Esophagus muscularis mucosa (tissue), 4 donors: ENCODE data around the gene NEDD8. TPM values are rescaled to one million over a fixed set of nuclear protein-coding genes. Genes with fewer than 3 reads are reported as not detected.

Experiments used
- DNase-seq: peaks from one replicate; pipeline ENCODE4 v3.0.0-alpha.2; 2017; ENCODE audit errors: extremely low spot score
- H3K27ac ChIP-seq, 4 donors: fragments of 200-600 bp; sonication (generic); replicated peaks in 1 of 4; 1 replicate in 3 of 4; 2 replicates in 1 of 4; pipeline ENCODE4 v1.5.1; 2016 to 2019; ENCODE audit warnings: mild to moderate bottlenecking in 1 of 4
- H3K27me3 ChIP-seq, 4 donors: fragments of 200-600 bp; sonication (generic); one replicate each; pipeline versions ENCODE4 v1.5.1 to v1.6.0; 2016 to 2019
- H3K36me3 ChIP-seq, 4 donors: fragments of 200-600 bp; sonication (generic); one replicate each; pipeline ENCODE4 v1.5.1; 2016 to 2019
- H3K4me1 ChIP-seq, 4 donors: fragments of 200-600 bp; sonication (generic); one replicate each; pipeline ENCODE4 v1.5.1; 2016 to 2019
- H3K4me3 ChIP-seq, 4 donors: fragments of 200-600 bp; sonication (generic); 1 replicate in 2 of 4; 2 replicates in 2 of 4; pipeline ENCODE4 v1.5.1; 2016 to 2019; ENCODE audit warnings: mild to moderate bottlenecking in 4 of 4, moderate library complexity in 1 of 4
- H3K9me3 ChIP-seq, 4 donors: fragments of 200-600 bp; sonication (generic); 1 replicate in 3 of 4; 2 replicates in 1 of 4; pipeline ENCODE4 v1.5.1; 2016 to 2019
- EP300 ChIP-seq: sonication (generic); formaldehyde crosslinking; IDR thresholded peaks from one replicate; pipeline ENCODE4 v1.6.1; 2017; ENCODE audit warnings: antibody characterized with exemption
- POLR2AphosphoS5 ChIP-seq, 2 donors: sonication (generic); formaldehyde crosslinking; IDR thresholded peaks; one replicate each; pipeline ENCODE4 v1.6.1; 2017; ENCODE audit warnings: antibody characterized with exemption in 2 of 2
- WGBS: methylation state at CpG from one replicate; pipeline ENCODE4 v1.1.5; 2018; 5-methylcytosine and 5-hydroxymethylcytosine counted together
- intact Hi-C: fragments of 100-400 bp; cut with DNase I; formaldehyde crosslinking; loops from one replicate; pipeline ENCODE4 v1.15.1; 2023
- small RNA-seq, 3 donors: library from RNA; depleted of rRNA; stranded (forward); fragments of <200 nt; gene quantifications; one replicate each; pipeline ENCODE3, GENCODE V24; 2016
- total RNA-seq, 4 donors: library from RNA; depleted of rRNA; stranded (reverse); fragments of >200 nt; gene quantifications; one replicate each; pipeline versions ENCODE4 v1.1.0 to v1.2.1, GENCODE V29; 2016
- TF ChIP-seq, protein P1 (sequence below), 3 experiments: fragments of 200-600 bp in 2 of 3; fragments of 450-650 bp in 1 of 3; sonication (generic) in 2 of 3; IDR thresholded peaks; one replicate each; pipeline ENCODE4 v1.5.1; 2017 to 2019; ENCODE audit warnings: antibody characterized with exemption in 3 of 3, mild to moderate bottlenecking in 2 of 3, moderate library complexity in 1 of 3

NEDD8 gene
- total RNA-seq, 4 donors from 2014 or later = 117 to 152 (median 131) TPM

DNA sequence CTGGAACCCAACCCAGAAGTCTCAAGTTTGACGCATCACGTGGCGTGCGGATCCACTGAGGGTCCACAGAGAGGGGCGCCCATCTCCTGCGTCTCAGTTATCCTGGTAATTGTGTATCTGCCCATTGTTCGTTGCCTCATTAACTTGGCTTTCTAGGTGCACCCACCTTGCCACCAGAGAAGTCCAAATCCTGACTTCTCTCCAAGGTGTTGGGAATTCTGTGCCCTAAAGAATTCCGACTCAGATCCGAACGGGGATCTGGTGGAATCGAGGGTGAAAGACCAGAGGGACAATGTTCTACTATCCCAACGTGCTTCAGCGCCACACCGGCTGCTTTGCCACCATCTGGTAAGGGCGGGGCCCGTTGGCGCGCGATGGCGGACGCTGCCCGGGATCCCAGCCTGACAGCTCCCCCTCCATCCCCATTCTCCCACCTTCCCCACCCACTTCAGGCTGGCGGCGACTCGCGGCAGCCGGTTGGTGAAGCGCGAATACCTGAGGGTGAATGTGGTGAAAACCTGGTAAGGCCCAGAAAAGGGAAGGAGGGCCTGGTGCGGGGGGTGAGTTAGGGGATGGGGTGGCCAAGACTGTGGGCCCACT lies 59.8 kb downstream of the NEDD8 start:
- peak overlapping the region; percentile 40 to 75 (median 59) for H3K27ac ChIP-seq
- WGBS = 41% methylated on average over 21 of the region's 30 CpGs
- intact Hi-C loops = no loop called here
- peaks cover 7 to 45% (median 36%) of the 10 kb centered on the region in 4 donors for H3K36me3 ChIP-seq
- H3K4me3 ChIP-seq = peak overlapping the region; percentile 49 to 58 (median 52)
- peaks cover 7 to 22% (median 20%) of the 10 kb centered on the region in 4 donors for H3K4me1 ChIP-seq
- no peaks in the 10 kb centered on the region for H3K27me3 ChIP-seq
- DNase-seq = no peak
- TF ChIP-seq, protein P1, sequence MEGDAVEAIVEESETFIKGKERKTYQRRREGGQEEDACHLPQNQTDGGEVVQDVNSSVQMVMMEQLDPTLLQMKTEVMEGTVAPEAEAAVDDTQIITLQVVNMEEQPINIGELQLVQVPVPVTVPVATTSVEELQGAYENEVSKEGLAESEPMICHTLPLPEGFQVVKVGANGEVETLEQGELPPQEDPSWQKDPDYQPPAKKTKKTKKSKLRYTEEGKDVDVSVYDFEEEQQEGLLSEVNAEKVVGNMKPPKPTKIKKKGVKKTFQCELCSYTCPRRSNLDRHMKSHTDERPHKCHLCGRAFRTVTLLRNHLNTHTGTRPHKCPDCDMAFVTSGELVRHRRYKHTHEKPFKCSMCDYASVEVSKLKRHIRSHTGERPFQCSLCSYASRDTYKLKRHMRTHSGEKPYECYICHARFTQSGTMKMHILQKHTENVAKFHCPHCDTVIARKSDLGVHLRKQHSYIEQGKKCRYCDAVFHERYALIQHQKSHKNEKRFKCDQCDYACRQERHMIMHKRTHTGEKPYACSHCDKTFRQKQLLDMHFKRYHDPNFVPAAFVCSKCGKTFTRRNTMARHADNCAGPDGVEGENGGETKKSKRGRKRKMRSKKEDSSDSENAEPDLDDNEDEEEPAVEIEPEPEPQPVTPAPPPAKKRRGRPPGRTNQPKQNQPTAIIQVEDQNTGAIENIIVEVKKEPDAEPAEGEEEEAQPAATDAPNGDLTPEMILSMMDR (IDR thresholded peaks at IDR 0.05) = no peak
- no peak for TF ChIP-seq EP300
- no peaks in the 10 kb centered on the region for H3K9me3 ChIP-seq

DNA sequence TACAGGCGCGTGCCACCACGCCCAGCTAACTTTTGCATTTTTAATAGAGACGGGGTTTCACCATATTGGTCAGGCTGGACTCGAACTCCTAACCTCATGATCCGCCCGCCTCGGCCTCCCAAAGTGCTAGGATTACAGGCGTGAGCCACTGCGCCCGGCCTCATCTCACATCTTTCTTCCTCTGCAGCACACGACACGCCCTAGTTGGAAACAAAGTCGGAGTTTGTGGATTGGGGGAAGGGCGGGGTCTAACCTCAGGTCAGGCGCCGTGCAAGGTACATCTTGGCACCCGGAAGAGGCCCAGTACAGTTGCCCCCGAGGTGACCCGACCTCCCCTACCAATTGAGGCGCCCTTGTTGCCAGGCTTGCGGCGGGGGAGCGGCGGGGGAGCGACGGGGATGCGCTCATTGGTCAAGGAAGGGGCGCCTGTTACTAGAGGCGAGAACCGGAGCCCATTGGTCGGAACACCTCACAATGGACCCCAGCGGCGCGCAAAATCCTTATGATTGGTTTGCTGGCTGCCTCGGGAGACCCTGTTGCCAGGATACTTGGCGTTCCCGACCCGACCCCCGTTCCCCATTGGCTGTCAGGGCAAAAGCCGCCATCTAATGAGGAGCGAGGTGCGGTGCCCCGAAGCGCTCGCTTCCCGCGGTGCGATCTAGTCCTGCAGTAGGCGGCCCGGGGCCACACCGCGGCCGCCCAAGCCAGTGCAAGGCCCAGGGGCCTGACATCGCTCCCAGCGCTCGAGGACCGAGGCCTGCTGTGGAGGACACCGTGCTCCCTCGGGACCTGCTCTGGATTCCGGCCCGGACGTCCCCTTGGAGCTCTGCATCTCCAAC lies 60.5 kb downstream of the NEDD8 start, which contains the start of gene REC8:
Gene REC8, plus strand, starts transcription at position 659 of the 839 bp plus-strand sequence. CDS start 473 bp downstream, outside the sequence.
- Histone ChIP-seq H3K4me3 (peak within 1 kb of the TSS; percentile 49 to 58 (median 52)), H3K27ac (peak within 1 kb of the TSS; percentile 40 to 75 (median 59)), H3K36me3 (peaks cover 15 to 45% (median 36%) of the 10 kb centered on the region in 4 donors), H3K27me3 (no peaks in the 10 kb centered on the region), H3K9me3 (no peaks in the 10 kb centered on the region), H3K4me1 (peaks cover 7 to 22% (median 20%) of the 10 kb centered on the region in 4 donors)
- 39% methylated on average over 11 of the region's 63 CpGs for whole genome bisulfite sequencing
- intact Hi-C loops = no loop called here
- peak; percentile 95 for DNase-seq
- TF ChIP-seq EP300 (no peak), POLR2AphosphoS5 (IDR thresholded peaks at IDR 0.05) (peak; percentile 14 to 32)

DNA sequence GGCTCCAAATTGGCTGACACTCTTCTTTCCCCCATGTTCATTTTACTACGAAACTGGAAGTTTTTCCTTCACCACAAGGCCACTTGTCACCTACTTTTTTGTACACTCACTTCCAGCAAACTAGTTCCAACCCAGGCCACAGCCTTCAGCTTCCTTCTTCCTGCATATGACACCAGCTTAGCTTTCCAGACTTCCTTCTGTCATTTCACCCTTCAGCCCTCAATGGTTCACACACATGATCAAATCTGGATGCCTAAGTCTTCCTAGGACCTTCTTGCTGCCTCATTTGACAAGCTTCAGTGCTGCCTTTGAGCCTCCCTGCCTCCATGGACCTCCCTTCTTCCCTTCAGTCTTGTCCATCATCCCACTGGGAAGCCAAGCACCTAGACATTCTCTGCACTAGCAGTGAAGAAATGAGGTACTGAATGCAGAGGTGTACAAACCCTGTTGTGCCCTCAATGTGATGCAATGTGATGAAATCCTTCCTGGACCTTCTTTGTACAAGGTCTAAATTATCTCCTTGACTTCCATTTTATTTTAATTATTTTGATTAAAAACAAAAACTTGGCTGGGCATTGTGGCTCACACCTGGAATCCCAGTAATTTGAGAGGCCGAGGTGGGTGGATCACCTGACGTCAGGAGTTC lies 64.6 kb downstream of the NEDD8 start:
- intact Hi-C loops = no loop called here
- Histone ChIP-seq H3K36me3 (peaks cover 53 to 72% (median 61%) of the 10 kb centered on the region in 4 donors), H3K4me1 (peaks cover 19 to 47% (median 35%) of the 10 kb centered on the region in 4 donors), H3K27me3 (no peaks in the 10 kb centered on the region), H3K4me3 (no peak overlapping the region), H3K9me3 (no peaks in the 10 kb centered on the region), H3K27ac (no peak overlapping the region)
- TF ChIP-seq POLR2AphosphoS5 (IDR thresholded peaks at IDR 0.05) = no peak
- no peak for DNase-seq
- WGBS = 84% methylated on average over 3 of the region's 3 CpGs

Small RNA genes within 50 kb of the gene (small RNA-seq; reads per million reads assigned to genes)
- gene AL136295.4 (0 reads per million in 3 donors), gene CHMP4A (0 reads per million in 3 donors), gene IPO4 (0 to 0.34 (median 0) reads per million in 3 donors), gene MDP1 (0 reads per million in 3 donors)

Other genes starting within 250 kb of the NEDD8 start
- 10 to 100 TPM in 3 of 4 donors, 1 to 10 TPM in 1; 9.4 to 23.9 (median 21.1) TPM for gene DHRS4L2, start 243.4 kb downstream of the NEDD8 start, total RNA-seq
- under 1 TPM in 2 of 4 donors, not detected in 2; 0.17 to 0.29 TPM for gene CARMIL3, start 180.4 kb downstream of the NEDD8 start, total RNA-seq
- gene CPNE6, start 160.8 kb downstream of the NEDD8 start, total RNA-seq = under 1 TPM in 3 of 4 donors, not detected in 1; 0.26 to 0.34 (median 0.33) TPM
- 10 to 100 TPM in 3 of 4 donors, 1 to 10 TPM in 1; 9.1 to 20.7 (median 12.5) TPM for gene PCK2, start 138.1 kb downstream of the NEDD8 start, total RNA-seq
- gene DCAF11, start 117.6 kb downstream of the NEDD8 start, total RNA-seq = 10 to 100 TPM; 56.0 to 74.9 (median 66.8) TPM
- gene NRL, start 117.4 kb downstream of the NEDD8 start, total RNA-seq = 1 to 10 TPM; 1.8 to 3.3 (median 3.0) TPM
- gene FITM1, start 101.7 kb downstream of the NEDD8 start, total RNA-seq = under 1 TPM in 3 of 4 donors, not detected in 1; 0.34 to 0.83 (median 0.52) TPM
- gene PSME1, start 96.2 kb downstream of the NEDD8 start, total RNA-seq = 100 to 1,000 TPM; 129 to 158 (median 143) TPM
- gene EMC9, start 90.8 kb downstream of the NEDD8 start, total RNA-seq = 10 to 100 TPM in 3 of 4 donors, 1 to 10 TPM in 1; 8.8 to 14.4 (median 12.2) TPM
- gene PSME2, start 85.8 kb downstream of the NEDD8 start, total RNA-seq = 10 to 100 TPM; 32.8 to 64.3 (median 42.6) TPM
- 10 to 100 TPM; 21.7 to 33.3 (median 26.8) TPM for gene RNF31, start 84.9 kb downstream of the NEDD8 start, total RNA-seq
- gene IRF9, start 71.1 kb downstream of the NEDD8 start, total RNA-seq = 10 to 100 TPM; 39.5 to 78.3 (median 63.2) TPM
- gene REC8, start 60.3 kb downstream of the NEDD8 start, total RNA-seq = 1 to 10 TPM; 4.6 to 5.9 (median 5.0) TPM
- gene IPO4, start 43.6 kb downstream of the NEDD8 start, total RNA-seq = 10 to 100 TPM; 12.9 to 41.6 (median 25.2) TPM
- gene TM9SF1, start 36.9 kb downstream of the NEDD8 start, total RNA-seq = 10 to 100 TPM; 27.0 to 44.6 (median 43.8) TPM
- under 1 TPM in 2 of 4 donors, not detected in 2; 0.57 to 0.58 TPM for gene TSSK4, start 26.7 kb downstream of the NEDD8 start, total RNA-seq
- gene CHMP4A, start 18.9 kb downstream of the NEDD8 start, total RNA-seq = 100 to 1,000 TPM in 2 of 4 donors, 10 to 100 TPM in 2; 75.4 to 135 (median 94.9) TPM
- gene MDP1, start 16.3 kb downstream of the NEDD8 start, total RNA-seq = 10 to 100 TPM; 11.1 to 17.5 (median 14.4) TPM
- 10 to 100 TPM; 43.1 to 53.4 (median 50.5) TPM for gene GMPR2, start 562 bp upstream of the NEDD8 start, total RNA-seq
- 10 to 100 TPM; 49.4 to 89.0 (median 81.0) TPM for gene TINF2, start 10.3 kb upstream of the NEDD8 start, total RNA-seq
- gene TGM1, start 30.8 kb upstream of the NEDD8 start, total RNA-seq = 1 to 10 TPM in 2 of 4 donors, under 1 TPM in 2; 0.52 to 3.3 (median 1.6) TPM
- gene RABGGTA, start 39.2 kb upstream of the NEDD8 start, total RNA-seq = 10 to 100 TPM; 14.6 to 27.8 (median 20.3) TPM
- 10 to 100 TPM; 13.9 to 22.4 (median 19.2) TPM for gene DHRS1, start 67.4 kb upstream of the NEDD8 start, total RNA-seq
- gene NOP9, start 67.5 kb upstream of the NEDD8 start, total RNA-seq = 10 to 100 TPM; 16.6 to 29.2 (median 21.6) TPM
- gene CIDEB, start 75.6 kb upstream of the NEDD8 start, total RNA-seq = 10 to 100 TPM in 1 of 4 donors, 1 to 10 TPM in 3; 6.6 to 12.5 (median 8.1) TPM
- gene LTB4R2, start 77.8 kb upstream of the NEDD8 start, total RNA-seq = 1 to 10 TPM; 1.7 to 3.7 (median 2.4) TPM
- gene LTB4R, start 79.1 kb upstream of the NEDD8 start, total RNA-seq = 1 to 10 TPM in 3 of 4 donors, under 1 TPM in 1; 0.42 to 6.0 (median 2.9) TPM
- gene ADCY4, start 102.7 kb upstream of the NEDD8 start, total RNA-seq = 10 to 100 TPM; 21.5 to 36.9 (median 27.9) TPM
- 1 to 10 TPM; 3.8 to 6.4 (median 6.1) TPM for gene RIPK3, start 107.6 kb upstream of the NEDD8 start, total RNA-seq
- 10 to 100 TPM; 38.8 to 65.2 (median 48.3) TPM for gene NFATC4, start 135.8 kb upstream of the NEDD8 start, total RNA-seq
- 10 to 100 TPM in 3 of 4 donors, 1 to 10 TPM in 1; 8.0 to 21.2 (median 13.4) TPM for gene NYNRIN, start 166.6 kb upstream of the NEDD8 start, total RNA-seq
- 1 to 10 TPM; 1.2 to 2.2 (median 1.9) TPM for gene CBLN3, start 197.3 kb upstream of the NEDD8 start, total RNA-seq
- gene KHNYN, start 197.6 kb upstream of the NEDD8 start, total RNA-seq = 10 to 100 TPM; 46.5 to 75.8 (median 58.4) TPM
- 10 to 100 TPM; 23.9 to 48.6 (median 33.5) TPM for gene SDR39U1, start 210.4 kb upstream of the NEDD8 start, total RNA-seq